WTC11 (cell line): ENCODE measurements around the gene SLC45A3. TPM values are rescaled to one million over a fixed set of nuclear protein-coding genes. Genes with fewer than 3 reads are reported as not detected.
A peak's percentile ranks its signal among the peaks of the same experiment; 100 is the strongest.

ENCODE experiments used
- ATAC-seq: fragments of 200-7000 bp; cut with Tn5 transposase; 2 replicates; pipeline ENCODE4 v1.10.0; 2021; ENCODE audit warnings: mild to moderate bottlenecking, moderate library complexity
- CTCF ChIA-PET: fragments of 300-600 bp; sonication (Branson Sonifier 250); formaldehyde crosslinking; loops from one replicate; lab custom pipeline; 2021; ENCODE audit warnings: antibody characterized with exemption; lab: Charles Lee
- POLR2A ChIA-PET: fragments of 350-600 bp; sonication (Branson Sonifier 250); formaldehyde crosslinking; loops from one replicate; lab custom pipeline; 2021; ENCODE audit warnings: antibody characterized with exemption; lab: Charles Lee
- DNase-seq: peaks from one replicate; pipeline ENCODE4 v3.0.0; 2021; ENCODE audit warnings: low spot score
- H3K27ac Mint-ChIP-seq: 2 replicates; pipeline ENCODE4 v1.8.0; 2021; ENCODE audit warnings: mixed read lengths
- H3K27me3 Mint-ChIP-seq: 2 replicates; pipeline ENCODE4 v1.8.0; 2021; ENCODE audit warnings: low read depth, mild to moderate bottlenecking, moderate library complexity, mixed read lengths
- H3K36me3 Mint-ChIP-seq: 2 replicates; pipeline ENCODE4 v1.8.0; 2021; ENCODE audit warnings: mixed read lengths
- H3K4me1 Mint-ChIP-seq: 2 replicates; pipeline ENCODE4 v1.8.0; 2022; ENCODE audit warnings: mixed read lengths
- H3K4me3 Mint-ChIP-seq: 2 replicates; pipeline ENCODE4 v1.8.0; 2021; ENCODE audit warnings: mild to moderate bottlenecking, moderate library complexity, mixed read lengths
- H3K9me3 Mint-ChIP-seq: 2 replicates; pipeline ENCODE4 v1.8.0; 2021; ENCODE audit warnings: mixed read lengths
- E2F5 ChIP-seq: sonication (generic); formaldehyde crosslinking; IDR thresholded peaks from 2 replicates; pipeline ENCODE4 v1.8.1; 2022; ENCODE audit warnings: mild to moderate bottlenecking, moderate library complexity, missing genetic modification reagents
- FOXK1 ChIP-seq: sonication (generic); formaldehyde crosslinking; IDR thresholded peaks from 2 replicates; pipeline ENCODE4 v1.8.0; 2022; ENCODE audit warnings: mild to moderate bottlenecking, moderate library complexity, missing genetic modification reagents
- FOXP4 ChIP-seq: sonication (generic); formaldehyde crosslinking; IDR thresholded peaks from 2 replicates; pipeline ENCODE4 v1.8.0; 2022; ENCODE audit warnings: mild to moderate bottlenecking, missing genetic modification reagents
- GTF2I ChIP-seq: fragments of 250-450 bp; sonication (Bioruptor Pico); conservative IDR thresholded peaks from 2 replicates; pipeline ENCODE4 v1.4.0; 2021; ENCODE audit warnings: mild to moderate bottlenecking
- HMGA2 ChIP-seq: fragments of 250-450 bp; sonication (Bioruptor Pico); IDR thresholded peaks from 2 replicates; pipeline ENCODE4 v1.4.0; 2021; ENCODE audit warnings: mild to moderate bottlenecking, moderate library complexity
- IRF1 ChIP-seq: sonication (generic); formaldehyde crosslinking; IDR thresholded peaks from 2 replicates; pipeline ENCODE4 v1.8.0; 2023; ENCODE audit warnings: missing genetic modification reagents
- NR1H2 ChIP-seq: sonication (generic); formaldehyde crosslinking; IDR thresholded peaks from 2 replicates; pipeline ENCODE4 v1.9.0; 2021; ENCODE audit warnings: mild to moderate bottlenecking, moderate library complexity, missing genetic modification reagents
- OVOL2 ChIP-seq: fragments of 250-450 bp; sonication (Bioruptor Pico); IDR thresholded peaks from 2 replicates; pipeline ENCODE4 v1.9.0; 2021; ENCODE audit warnings: mild to moderate bottlenecking, borderline replicate concordance
- SMAD4 ChIP-seq: sonication (generic); formaldehyde crosslinking; IDR thresholded peaks from 2 replicates; pipeline ENCODE4 v1.8.0; 2022; ENCODE audit warnings: mild to moderate bottlenecking, missing genetic modification reagents
- TEAD4 ChIP-seq: sonication (generic); formaldehyde crosslinking; IDR thresholded peaks from 2 replicates; pipeline ENCODE4 v1.8.0; 2022; ENCODE audit warnings: mild to moderate bottlenecking, missing genetic modification reagents
- TP53 ChIP-seq: sonication (generic); formaldehyde crosslinking; IDR thresholded peaks from 2 replicates; pipeline ENCODE4 v1.8.1; 2023; ENCODE audit warnings: mild to moderate bottlenecking, missing genetic modification reagents
- ZBTB21 ChIP-seq: sonication (generic); formaldehyde crosslinking; IDR thresholded peaks from 2 replicates; pipeline ENCODE4 v1.8.1; 2023; ENCODE audit warnings: mild to moderate bottlenecking, missing genetic modification reagents, borderline replicate concordance
- ZBTB43 ChIP-seq: sonication (generic); formaldehyde crosslinking; IDR thresholded peaks from 2 replicates; pipeline ENCODE4 v1.8.1; 2023; ENCODE audit warnings: mild to moderate bottlenecking, missing genetic modification reagents
- ZMAT4 ChIP-seq: fragments of 250-450 bp; sonication (Bioruptor Pico); IDR thresholded peaks from 2 replicates; pipeline ENCODE4 v1.9.0; 2021; ENCODE audit warnings: mild to moderate bottlenecking
- ZNF232 ChIP-seq: sonication (generic); formaldehyde crosslinking; IDR thresholded peaks from 2 replicates; pipeline ENCODE4 v1.8.0; 2022; ENCODE audit warnings: mild to moderate bottlenecking, missing genetic modification reagents
- total RNA-seq: library from RNA; stranded (reverse); gene quantifications from 3 replicates; pipeline ENCODE4 v1.2.3, GENCODE V29; 2021
- TF ChIP-seq, protein P1 (sequence below): fragments of 200-600 bp; IDR thresholded peaks from 2 replicates; pipeline ENCODE4 v1.8.0; 2022; ENCODE audit warnings: antibody characterized with exemption
- TF ChIP-seq, protein P2 (sequence below): sonication (generic); formaldehyde crosslinking; IDR thresholded peaks from 2 replicates; pipeline ENCODE4 v1.8.1; 2023; ENCODE audit warnings: mild to moderate bottlenecking, missing genetic modification reagents, moderate library complexity
- TF ChIP-seq, protein P3 (sequence below): sonication (generic); formaldehyde crosslinking; IDR thresholded peaks from 2 replicates; pipeline ENCODE4 v1.8.1; 2022; ENCODE audit warnings: low read depth, missing genetic modification reagents, borderline replicate concordance

SLC45A3 gene
- total RNA-seq, 1 experiment from 2014 or later, result 15.2 TPM

- peaks cover 35% of the 10 kb centered on the region for H3K4me1 Mint-ChIP-seq
- no peaks in the 10 kb centered on the region for H3K9me3 Mint-ChIP-seq
- H3K4me3 Mint-ChIP-seq, result no peak overlapping the region
- DNase-seq (peak; percentile 91), ATAC-seq (peak; percentile 84)
- no peak for TF ChIP-seq GTF2I (CRISPR knock-in tag)
- no peak for TF ChIP-seq HMGA2 (CRISPR knock-in tag)
- TF ChIP-seq NR1H2 (CRISPR knock-in tag), result no peak
- TF ChIP-seq, protein P1, sequence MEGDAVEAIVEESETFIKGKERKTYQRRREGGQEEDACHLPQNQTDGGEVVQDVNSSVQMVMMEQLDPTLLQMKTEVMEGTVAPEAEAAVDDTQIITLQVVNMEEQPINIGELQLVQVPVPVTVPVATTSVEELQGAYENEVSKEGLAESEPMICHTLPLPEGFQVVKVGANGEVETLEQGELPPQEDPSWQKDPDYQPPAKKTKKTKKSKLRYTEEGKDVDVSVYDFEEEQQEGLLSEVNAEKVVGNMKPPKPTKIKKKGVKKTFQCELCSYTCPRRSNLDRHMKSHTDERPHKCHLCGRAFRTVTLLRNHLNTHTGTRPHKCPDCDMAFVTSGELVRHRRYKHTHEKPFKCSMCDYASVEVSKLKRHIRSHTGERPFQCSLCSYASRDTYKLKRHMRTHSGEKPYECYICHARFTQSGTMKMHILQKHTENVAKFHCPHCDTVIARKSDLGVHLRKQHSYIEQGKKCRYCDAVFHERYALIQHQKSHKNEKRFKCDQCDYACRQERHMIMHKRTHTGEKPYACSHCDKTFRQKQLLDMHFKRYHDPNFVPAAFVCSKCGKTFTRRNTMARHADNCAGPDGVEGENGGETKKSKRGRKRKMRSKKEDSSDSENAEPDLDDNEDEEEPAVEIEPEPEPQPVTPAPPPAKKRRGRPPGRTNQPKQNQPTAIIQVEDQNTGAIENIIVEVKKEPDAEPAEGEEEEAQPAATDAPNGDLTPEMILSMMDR, result peak; percentile 83
- no peak for TF ChIP-seq SMAD4 (CRISPR knock-in tag)
- POLR2A ChIA-PET, result interaction anchor here (0.6 to 3.4 kb wide), 9 partner anchors 11 to 175 kb away, joined by 3 to 21 read pairs (median 4); partner anchors contain the start of gene ELK4
- CTCF ChIA-PET, result interaction anchor here (0.7 to 19.1 kb wide), 51 partner anchors 10 to 325 kb away, joined by 3 to 468 read pairs (median 6); partner anchors contain the start of genes ELK4, PM20D1 and SLC45A3
- no peaks in the 10 kb centered on the region for H3K27me3 Mint-ChIP-seq
- H3K36me3 Mint-ChIP-seq, result peaks cover 4% of the 10 kb centered on the region; the same call in 1 of the 2 replicates
- peak overlapping the region; percentile 88; the same call in 1 of the 2 replicates for H3K27ac Mint-ChIP-seq
Measured at GRCh38 chr1:205658943-205659581, 21.2 kb downstream of the SLC45A3 start.

- Mint-ChIP-seq H3K4me1 (peaks cover 19% of the 10 kb centered on the region), H3K4me3 (no peak overlapping the region), H3K9me3 (peaks cover under 1% of the 10 kb centered on the region; the same call in 1 of the 2 replicates), H3K36me3 (no peaks in the 10 kb centered on the region), H3K27me3 (no peaks in the 10 kb centered on the region), H3K27ac (no peak overlapping the region)
- POLR2A ChIA-PET, result interaction anchor here (1.6 kb wide), 1 partner anchor 65 kb away, joined by 3 read pairs; no protein-coding TSS in a partner anchor
- CTCF ChIA-PET, result interaction anchor here (1.0 to 19.1 kb wide), 5 partner anchors 19 to 68 kb away, joined by 3 to 468 read pairs (median 265); partner anchors contain the start of genes ELK4 and SLC45A3
- DNase-seq, result no peak
- ATAC-seq, result no peak
- no peak for TF ChIP-seq OVOL2
- no peak for TF ChIP-seq FOXK1 (CRISPR knock-in tag)
- TF ChIP-seq NR1H2 (CRISPR knock-in tag), result no peak
- no peak for TF ChIP-seq ZBTB21
- TF ChIP-seq TP53 (CRISPR knock-in tag), result no peak
Measured at GRCh38 chr1:205656236-205656635, 24.1 kb downstream of the SLC45A3 start.

- ChIA-PET CTCF (interaction anchor here (10.2 kb wide), 1 partner anchor 60 kb away, joined by 265 read pairs; no protein-coding TSS in a partner anchor), POLR2A (interaction anchor here (0.6 kb wide), 1 partner anchor 48 kb away, joined by 3 read pairs; no protein-coding TSS in a partner anchor)
- H3K4me3 Mint-ChIP-seq, result no peak overlapping the region
- H3K9me3 Mint-ChIP-seq, result peaks cover 3% of the 10 kb centered on the region; the same call in 1 of the 2 replicates
- no peak overlapping the region for H3K27ac Mint-ChIP-seq
- H3K4me1 Mint-ChIP-seq, result peaks cover 19% of the 10 kb centered on the region
- no peaks in the 10 kb centered on the region for H3K36me3 Mint-ChIP-seq
- ATAC-seq (no peak), DNase-seq (no peak)
- H3K27me3 Mint-ChIP-seq, result no peaks in the 10 kb centered on the region
- TF ChIP-seq ZBTB43 (CRISPR knock-in tag) (no peak), ZNF232 (CRISPR knock-in tag) (no peak), FOXP4 (CRISPR knock-in tag) (no peak), ZBTB21 (no peak), ZMAT4 (CRISPR knock-in tag) (no peak), E2F5 (CRISPR knock-in tag) (no peak), TEAD4 (CRISPR knock-in tag) (no peak), IRF1 (no peak)
- TF ChIP-seq, protein P1, result no peak
- TF ChIP-seq, protein P2, sequence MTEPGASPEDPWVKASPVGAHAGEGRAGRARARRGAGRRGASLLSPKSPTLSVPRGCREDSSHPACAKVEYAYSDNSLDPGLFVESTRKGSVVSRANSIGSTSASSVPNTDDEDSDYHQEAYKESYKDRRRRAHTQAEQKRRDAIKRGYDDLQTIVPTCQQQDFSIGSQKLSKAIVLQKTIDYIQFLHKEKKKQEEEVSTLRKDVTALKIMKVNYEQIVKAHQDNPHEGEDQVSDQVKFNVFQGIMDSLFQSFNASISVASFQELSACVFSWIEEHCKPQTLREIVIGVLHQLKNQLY, result no peak
- TF ChIP-seq, protein P3, sequence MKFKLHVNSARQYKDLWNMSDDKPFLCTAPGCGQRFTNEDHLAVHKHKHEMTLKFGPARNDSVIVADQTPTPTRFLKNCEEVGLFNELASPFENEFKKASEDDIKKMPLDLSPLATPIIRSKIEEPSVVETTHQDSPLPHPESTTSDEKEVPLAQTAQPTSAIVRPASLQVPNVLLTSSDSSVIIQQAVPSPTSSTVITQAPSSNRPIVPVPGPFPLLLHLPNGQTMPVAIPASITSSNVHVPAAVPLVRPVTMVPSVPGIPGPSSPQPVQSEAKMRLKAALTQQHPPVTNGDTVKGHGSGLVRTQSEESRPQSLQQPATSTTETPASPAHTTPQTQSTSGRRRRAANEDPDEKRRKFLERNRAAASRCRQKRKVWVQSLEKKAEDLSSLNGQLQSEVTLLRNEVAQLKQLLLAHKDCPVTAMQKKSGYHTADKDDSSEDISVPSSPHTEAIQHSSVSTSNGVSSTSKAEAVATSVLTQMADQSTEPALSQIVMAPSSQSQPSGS (CRISPR knock-in tag), result no peak
Measured at GRCh38 chr1:205652984-205653383, 27.3 kb downstream of the SLC45A3 start.
